A673 (cell line): ENCODE measurements around the gene LINC00632.
A peak's percentile ranks its signal among the peaks of the same experiment; 100 is the strongest.

ENCODE experiments used
- CTCF ChIP-seq: fragments of 300-800, 200-600 bp; sonication (generic); conservative IDR thresholded peaks from 2 replicates; pipeline ENCODE4 v1.5.1; 2017; ENCODE audit warnings: low read depth, mild to moderate bottlenecking, antibody characterized with exemption, low read length, moderate library complexity, mixed read lengths
- EZH2 ChIP-seq: fragments of 200-600 bp; sonication (generic); IDR thresholded peaks from 2 replicates; pipeline ENCODE4 v1.6.1; 2017; ENCODE audit warnings: borderline replicate concordance, low read depth, mild to moderate bottlenecking, mixed read lengths, antibody characterized with exemption, low read length; ENCODE audit not compliant: poor library complexity, severe bottlenecking

- TF ChIP-seq CTCF (peak; percentile 76), EZH2 (no peak)
Observed at GRCh38 chrX:140733766-140734342, 24.3 kb downstream of the LINC00632 start.
